ENCODE data around the gene DEPP1. TPM values are rescaled to one million over a fixed set of nuclear protein-coding genes. Genes with fewer than 3 reads are reported as not detected.
A peak's percentile ranks its signal among the peaks of the same experiment; 100 is the strongest.

DEPP1 gene
- polyA plus RNA-seq, 1 donor = 13.4 TPM

DNA sequence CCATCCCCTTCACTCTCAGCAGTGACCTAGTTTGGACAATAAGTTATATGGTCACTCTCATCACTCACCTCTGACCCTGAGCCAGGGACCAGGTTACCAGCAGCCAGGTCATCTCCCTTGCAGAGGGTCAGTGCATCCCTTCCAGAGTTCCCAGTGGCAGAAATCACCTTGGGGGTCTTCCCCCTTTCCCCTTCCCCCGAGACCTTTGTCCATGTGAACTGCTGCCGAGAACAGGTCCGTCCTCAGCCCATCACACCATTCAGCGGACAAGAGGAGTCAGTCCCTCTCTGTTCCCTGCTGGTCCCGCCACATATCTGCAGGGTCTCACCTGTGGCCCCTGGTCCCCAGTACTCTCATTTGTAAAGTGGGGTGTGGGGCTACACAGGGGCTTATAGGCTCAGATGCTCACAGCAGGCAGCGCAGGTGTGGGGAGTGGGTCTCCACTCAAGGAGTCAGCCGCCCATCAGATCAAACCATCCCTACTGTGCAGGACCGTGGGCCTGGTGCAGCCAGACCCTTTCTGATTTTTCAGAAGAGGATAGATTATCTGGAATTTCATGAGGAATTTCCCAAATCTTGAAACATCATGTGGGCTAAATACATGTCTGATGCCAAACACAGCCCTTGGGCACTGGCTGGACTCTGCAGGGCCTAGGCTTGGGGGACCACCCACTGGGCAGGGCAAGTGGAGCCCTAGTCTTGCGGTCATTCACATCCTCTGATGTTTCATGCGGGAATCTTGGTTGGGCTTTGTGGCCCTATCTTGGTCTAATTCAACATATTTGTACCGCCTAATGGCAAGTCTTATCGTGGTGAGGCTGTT is 6.5 kb downstream of the DEPP1 start:
- no CpG with 5 or more reads among the region's 12 CpGs for WGBS (ENCODE audit: insufficient coverage, low lambda C conversion rate)
- DNase-seq = no peak
- Histone ChIP-seq H3K4me3 (ENCODE audit: low read length) (no peak overlapping the region), H3K27ac (ENCODE audit: low read length) (no peak overlapping the region), H3K36me3 (ENCODE audit: control insufficient read depth, insufficient read depth, low read length) (peaks cover 17% of the 10 kb centered on the region), H3K4me1 (ENCODE audit: control insufficient read depth, insufficient read depth, low read length) (peaks cover 30% of the 10 kb centered on the region), H3K9me3 (ENCODE audit: control insufficient read depth, low read depth, low read length) (no peaks in the 10 kb centered on the region), H3K27me3 (ENCODE audit: control insufficient read depth, insufficient read depth, low read length) (no peaks in the 10 kb centered on the region)

DNA sequence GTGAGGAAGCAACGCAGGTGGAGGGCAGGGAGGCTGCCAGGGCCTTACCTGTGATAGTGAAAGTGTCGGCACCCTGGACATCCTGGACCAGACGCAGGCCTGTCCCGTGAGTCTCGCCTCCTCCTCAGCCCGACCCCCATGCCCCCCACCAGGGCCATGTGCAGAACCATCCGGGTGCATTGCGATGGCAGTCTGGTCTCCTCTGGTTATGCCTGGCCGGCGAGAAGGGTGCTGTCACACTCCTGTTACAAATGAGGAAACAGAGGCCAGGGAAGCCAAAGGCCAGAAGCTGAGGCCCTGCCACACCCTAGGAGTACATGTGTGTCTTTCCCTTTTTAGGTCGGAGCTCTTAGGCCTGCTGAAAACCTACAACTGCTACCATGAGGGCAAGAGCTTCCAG is 7.2 kb downstream of the DEPP1 start:
- H3K27ac ChIP-seq (ENCODE audit: low read length) = no peak overlapping the region
- no peak overlapping the region for H3K4me3 ChIP-seq (ENCODE audit: low read length)
- no peaks in the 10 kb centered on the region for H3K27me3 ChIP-seq (ENCODE audit: control insufficient read depth, insufficient read depth, low read length)
- H3K4me1 ChIP-seq (ENCODE audit: control insufficient read depth, insufficient read depth, low read length) = peaks cover 28% of the 10 kb centered on the region
- WGBS (ENCODE audit: insufficient coverage, low lambda C conversion rate) = no CpG with 5 or more reads among the region's 11 CpGs
- H3K36me3 ChIP-seq (ENCODE audit: control insufficient read depth, insufficient read depth, low read length) = peaks cover 17% of the 10 kb centered on the region
- DNase-seq = no peak
- H3K9me3 ChIP-seq (ENCODE audit: control insufficient read depth, low read depth, low read length) = no peaks in the 10 kb centered on the region

DNA sequence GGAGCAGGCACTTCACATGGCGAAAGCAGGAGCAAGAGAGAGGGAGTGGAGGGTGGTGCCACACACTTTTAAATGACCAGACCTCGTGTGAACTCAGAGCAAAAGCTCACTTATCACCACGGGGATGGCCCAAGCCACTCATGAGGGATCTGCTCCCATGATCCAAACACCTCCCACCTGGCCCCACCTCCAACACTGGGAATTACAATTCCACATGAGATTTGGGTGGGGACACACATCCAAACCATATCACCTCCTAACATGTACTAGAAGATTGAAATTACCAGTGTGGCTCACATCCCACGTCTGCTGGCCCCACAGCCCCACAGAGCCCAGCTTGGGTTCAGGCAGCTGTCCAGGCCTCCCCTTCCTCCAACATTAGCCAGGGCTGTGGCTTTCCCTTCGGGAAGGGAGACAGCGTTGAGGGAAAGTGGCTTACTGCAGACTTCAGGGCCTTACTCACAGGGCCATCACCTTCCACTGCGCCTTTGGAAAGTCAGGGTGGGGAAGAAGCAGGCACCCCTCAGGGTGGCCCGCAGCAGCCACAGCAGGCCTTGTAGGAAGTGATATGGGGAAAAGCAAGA is 7.7 kb downstream of the DEPP1 start:
- no peak overlapping the region for H3K27ac ChIP-seq (ENCODE audit: low read length)
- H3K9me3 ChIP-seq (ENCODE audit: control insufficient read depth, low read depth, low read length) = no peaks in the 10 kb centered on the region
- H3K27me3 ChIP-seq (ENCODE audit: control insufficient read depth, insufficient read depth, low read length) = no peaks in the 10 kb centered on the region
- WGBS (ENCODE audit: insufficient coverage, low lambda C conversion rate) = no CpG with 5 or more reads among the region's 8 CpGs
- peaks cover 27% of the 10 kb centered on the region for H3K4me1 ChIP-seq (ENCODE audit: control insufficient read depth, insufficient read depth, low read length)
- DNase-seq = no peak
- H3K4me3 ChIP-seq (ENCODE audit: low read length) = no peak overlapping the region
- H3K36me3 ChIP-seq (ENCODE audit: control insufficient read depth, insufficient read depth, low read length) = peaks cover 15% of the 10 kb centered on the region

DNA sequence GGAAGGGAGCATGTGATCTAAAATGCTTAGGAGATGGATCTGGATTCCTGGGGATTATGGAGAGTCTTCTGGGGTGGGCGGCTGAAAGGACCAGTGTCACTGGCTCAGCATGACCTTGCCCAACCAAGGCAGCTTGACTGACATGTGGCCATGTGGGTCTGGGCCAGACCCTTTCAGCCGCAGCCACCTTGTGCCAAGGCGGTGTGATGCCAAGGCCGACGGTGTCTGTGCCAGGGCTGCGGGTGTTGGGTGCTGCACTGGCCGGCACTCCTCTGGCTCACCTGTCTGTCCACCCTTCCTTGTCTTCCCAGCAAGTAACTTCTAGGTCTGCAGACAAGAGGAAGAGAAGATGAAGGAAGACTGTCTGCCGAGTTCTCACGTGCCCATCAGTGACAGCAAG is 8.8 kb downstream of the DEPP1 start:
- H3K4me3 ChIP-seq (ENCODE audit: low read length) = no peak overlapping the region
- no peaks in the 10 kb centered on the region for H3K9me3 ChIP-seq (ENCODE audit: control insufficient read depth, low read depth, low read length)
- peaks cover 27% of the 10 kb centered on the region for H3K4me1 ChIP-seq (ENCODE audit: control insufficient read depth, insufficient read depth, low read length)
- no peak overlapping the region for H3K27ac ChIP-seq (ENCODE audit: low read length)
- DNase-seq = no peak
- peaks cover 15% of the 10 kb centered on the region for H3K36me3 ChIP-seq (ENCODE audit: control insufficient read depth, insufficient read depth, low read length)
- no CpG with 5 or more reads among the region's 9 CpGs for WGBS (ENCODE audit: insufficient coverage, low lambda C conversion rate)
- H3K27me3 ChIP-seq (ENCODE audit: control insufficient read depth, insufficient read depth, low read length) = no peaks in the 10 kb centered on the region

DNA sequence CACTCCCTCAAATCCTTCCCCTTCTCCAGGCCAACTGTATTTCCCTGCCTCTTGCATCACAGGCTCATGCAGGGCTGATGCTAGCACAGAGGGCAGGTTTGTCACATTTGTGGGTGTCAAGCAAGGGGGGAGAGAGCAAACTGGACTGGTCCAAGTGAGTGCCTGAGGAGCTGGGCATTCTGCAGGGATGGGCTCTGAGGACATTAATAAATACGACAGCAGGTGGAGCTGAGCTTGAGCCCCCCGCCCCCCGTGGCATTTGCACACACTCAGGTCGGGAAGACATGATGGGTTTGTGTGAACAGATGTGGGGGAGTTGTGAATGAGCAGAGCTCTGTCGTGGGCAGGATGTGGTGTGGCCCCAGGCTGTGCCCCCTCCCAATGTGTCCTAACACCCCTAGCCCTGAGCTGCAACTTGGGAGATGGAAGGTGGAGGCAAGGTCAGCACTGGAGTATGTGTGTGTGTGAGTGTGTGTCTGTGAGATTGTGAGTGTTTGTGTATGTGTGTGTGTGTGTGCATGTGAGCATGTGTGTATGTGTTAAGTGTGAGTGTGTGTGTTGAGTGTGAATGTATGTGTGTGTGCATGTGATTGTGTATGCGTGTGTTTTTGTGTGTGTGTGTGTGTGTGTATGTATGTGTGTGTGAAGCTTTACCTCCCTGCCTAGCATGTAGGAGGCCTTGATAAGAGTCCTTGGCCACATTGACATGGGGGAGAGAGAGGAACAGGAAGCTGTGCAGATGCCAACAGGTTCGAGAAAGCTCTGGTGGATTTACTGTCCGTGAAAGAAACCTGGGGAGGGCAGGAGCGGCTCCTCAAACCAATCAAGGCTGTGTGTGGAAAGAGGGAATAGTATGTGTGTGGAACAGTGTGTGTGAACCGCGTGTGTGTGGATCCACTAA is 9.9 kb downstream of the DEPP1 start:
- H3K4me3 ChIP-seq (ENCODE audit: low read length) = no peak overlapping the region
- H3K36me3 ChIP-seq (ENCODE audit: control insufficient read depth, insufficient read depth, low read length) = peaks cover 15% of the 10 kb centered on the region
- WGBS (ENCODE audit: insufficient coverage, low lambda C conversion rate) = no CpG with 5 or more reads among the region's 11 CpGs
- H3K9me3 ChIP-seq (ENCODE audit: control insufficient read depth, low read depth, low read length) = no peaks in the 10 kb centered on the region
- DNase-seq = no peak
- H3K27me3 ChIP-seq (ENCODE audit: control insufficient read depth, insufficient read depth, low read length) = no peaks in the 10 kb centered on the region
- peaks cover 28% of the 10 kb centered on the region for H3K4me1 ChIP-seq (ENCODE audit: control insufficient read depth, insufficient read depth, low read length)
- H3K27ac ChIP-seq (ENCODE audit: low read length) = no peak overlapping the region

DNA sequence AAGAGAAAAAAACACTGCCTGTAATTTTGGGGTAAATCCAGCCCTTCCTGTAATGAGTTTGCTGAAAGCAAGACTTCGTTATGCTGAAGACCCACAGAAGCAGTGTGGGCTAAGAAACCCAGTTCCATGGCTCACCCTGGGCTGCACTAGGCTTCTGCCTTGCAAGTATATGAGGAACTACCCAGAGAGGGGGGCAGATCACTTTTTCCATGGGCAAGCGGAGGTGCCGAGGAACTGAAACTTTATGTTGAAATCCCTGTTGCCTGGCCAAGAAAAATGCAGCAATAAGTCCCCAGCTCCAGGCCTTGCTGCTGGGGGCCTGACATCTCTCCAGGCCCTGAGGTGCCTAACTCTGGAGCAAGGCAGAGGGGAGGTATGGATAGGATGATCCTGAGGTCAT is 10.5 kb downstream of the DEPP1 start:
- no CpG with 5 or more reads among the region's 3 CpGs for WGBS (ENCODE audit: insufficient coverage, low lambda C conversion rate)
- peak in 1 of 2 donors; percentile 11 for DNase-seq
- Histone ChIP-seq H3K4me1 (ENCODE audit: control insufficient read depth, insufficient read depth, low read length) (peaks cover 28% of the 10 kb centered on the region), H3K36me3 (ENCODE audit: control insufficient read depth, insufficient read depth, low read length) (peaks cover 15% of the 10 kb centered on the region), H3K9me3 (ENCODE audit: control insufficient read depth, low read depth, low read length) (no peaks in the 10 kb centered on the region), H3K4me3 (ENCODE audit: low read length) (no peak overlapping the region), H3K27me3 (ENCODE audit: control insufficient read depth, insufficient read depth, low read length) (no peaks in the 10 kb centered on the region), H3K27ac (ENCODE audit: low read length) (no peak overlapping the region)

DNA sequence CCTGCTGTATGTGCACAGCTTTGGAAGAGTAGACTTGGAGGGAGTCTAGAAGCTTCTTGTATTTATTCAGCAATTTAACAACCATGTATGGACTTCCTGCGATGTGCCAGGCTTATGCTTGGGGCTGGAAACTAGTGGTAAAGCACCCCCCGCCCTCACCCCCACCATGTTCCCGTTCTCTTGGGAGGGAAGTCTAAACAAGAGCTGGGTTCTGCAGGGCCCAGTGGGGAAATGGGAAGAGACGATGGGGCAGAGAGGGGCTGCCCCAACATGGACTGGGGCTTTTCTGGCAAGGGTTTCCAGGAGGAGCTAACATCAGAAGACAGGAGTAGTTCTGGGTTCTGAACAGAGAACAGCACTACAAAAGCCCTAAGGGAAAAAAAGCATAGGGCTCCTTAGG is 11.0 kb downstream of the DEPP1 start:
- Histone ChIP-seq H3K27me3 (ENCODE audit: control insufficient read depth, insufficient read depth, low read length) (no peaks in the 10 kb centered on the region), H3K4me1 (ENCODE audit: control insufficient read depth, insufficient read depth, low read length) (peaks cover 28% of the 10 kb centered on the region), H3K9me3 (ENCODE audit: control insufficient read depth, low read depth, low read length) (no peaks in the 10 kb centered on the region), H3K4me3 (ENCODE audit: low read length) (no peak overlapping the region), H3K36me3 (ENCODE audit: control insufficient read depth, insufficient read depth, low read length) (peaks cover 14% of the 10 kb centered on the region), H3K27ac (ENCODE audit: low read length) (no peak overlapping the region)
- no CpG with 5 or more reads among the region's 4 CpGs for WGBS (ENCODE audit: insufficient coverage, low lambda C conversion rate)
- no peak for DNase-seq

DNA sequence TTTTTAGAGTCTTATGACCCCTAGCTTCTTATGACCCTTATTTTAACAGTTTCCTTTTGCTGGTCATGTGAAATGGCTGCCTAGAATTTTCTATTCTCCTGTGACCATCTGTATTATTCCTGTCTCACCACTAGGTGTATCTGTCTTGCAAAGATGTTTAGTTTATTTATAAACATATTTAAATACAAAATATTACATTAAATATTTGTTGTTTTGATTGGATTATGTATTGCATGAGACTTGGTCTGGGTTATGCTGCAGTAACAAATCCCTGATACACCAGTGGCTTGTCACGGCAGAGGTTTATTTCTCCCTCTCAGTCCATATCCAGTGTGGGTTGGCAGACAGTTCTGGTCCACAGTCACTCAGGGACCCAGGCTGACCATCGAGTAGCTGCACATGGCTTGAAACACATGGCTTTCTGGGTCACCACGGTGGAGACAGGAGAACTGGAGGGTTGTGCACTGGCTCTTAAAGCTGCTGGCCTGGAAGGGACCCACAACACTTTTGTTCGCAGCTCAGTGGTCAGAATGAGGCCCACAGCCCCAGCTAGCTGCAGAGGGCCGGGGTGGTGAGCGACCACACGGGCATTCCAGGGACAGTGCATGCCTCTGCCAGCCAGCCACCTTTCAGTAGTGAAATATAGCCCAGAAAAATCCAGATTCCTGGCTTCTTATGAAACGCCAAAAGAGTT is 11.6 kb downstream of the DEPP1 start:
- no CpG with 5 or more reads among the region's 8 CpGs for WGBS (ENCODE audit: insufficient coverage, low lambda C conversion rate)
- no peaks in the 10 kb centered on the region for H3K27me3 ChIP-seq (ENCODE audit: control insufficient read depth, insufficient read depth, low read length)
- H3K36me3 ChIP-seq (ENCODE audit: control insufficient read depth, insufficient read depth, low read length) = peaks cover 10% of the 10 kb centered on the region
- DNase-seq = no peak
- H3K4me1 ChIP-seq (ENCODE audit: control insufficient read depth, insufficient read depth, low read length) = peaks cover 28% of the 10 kb centered on the region
- H3K9me3 ChIP-seq (ENCODE audit: control insufficient read depth, low read depth, low read length) = no peaks in the 10 kb centered on the region
- no peak overlapping the region for H3K27ac ChIP-seq (ENCODE audit: low read length)
- H3K4me3 ChIP-seq (ENCODE audit: low read length) = no peak overlapping the region

DNA sequence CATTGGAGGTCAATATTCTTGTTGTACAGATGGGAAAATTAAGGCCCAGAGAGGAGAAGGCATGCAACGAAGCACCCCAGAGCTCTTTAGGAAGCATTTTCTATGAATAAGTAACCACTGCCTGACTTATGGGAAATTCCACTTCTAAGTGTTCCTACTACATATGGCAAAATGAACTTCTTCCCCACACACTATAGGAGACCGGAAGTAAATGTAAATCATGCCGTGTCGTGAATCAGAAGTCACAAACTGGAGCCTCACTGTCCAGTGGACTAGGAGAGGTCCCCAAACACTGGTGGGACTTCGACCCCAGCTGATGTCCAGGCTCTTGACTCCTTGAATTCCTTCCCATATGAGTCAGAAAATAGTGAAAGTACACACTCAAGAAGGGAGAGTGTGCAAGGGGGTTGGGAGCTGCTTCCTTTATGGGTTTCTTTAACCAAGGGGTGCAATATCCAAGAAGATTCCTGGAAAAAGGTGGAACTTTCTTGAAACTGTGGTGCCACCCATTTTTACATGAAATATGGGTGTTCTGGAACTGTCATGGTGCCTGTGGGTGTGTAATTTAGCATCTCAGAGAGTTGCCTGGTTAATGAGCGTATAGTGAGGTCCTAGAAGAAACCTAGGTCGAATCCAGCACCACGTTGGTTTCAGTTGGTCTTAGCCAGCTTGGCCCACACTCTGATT is 12.3 kb downstream of the DEPP1 start:
- peak; percentile 73 to 83 for DNase-seq
- peaks cover 3% of the 10 kb centered on the region for H3K36me3 ChIP-seq (ENCODE audit: control insufficient read depth, insufficient read depth, low read length)
- no peaks in the 10 kb centered on the region for H3K9me3 ChIP-seq (ENCODE audit: control insufficient read depth, low read depth, low read length)
- H3K4me1 ChIP-seq (ENCODE audit: control insufficient read depth, insufficient read depth, low read length) = peaks cover 31% of the 10 kb centered on the region
- peak overlapping the region; percentile 28 for H3K27ac ChIP-seq (ENCODE audit: low read length)
- no CpG with 5 or more reads among the region's 8 CpGs for WGBS (ENCODE audit: insufficient coverage, low lambda C conversion rate)
- no peak overlapping the region for H3K4me3 ChIP-seq (ENCODE audit: low read length)
- no peaks in the 10 kb centered on the region for H3K27me3 ChIP-seq (ENCODE audit: control insufficient read depth, insufficient read depth, low read length)
